HG02938 (cell line): ENCODE data around the gene ACOX2.

Experiments
- ATAC-seq: cut with Tn5 transposase; IDR thresholded peaks from one replicate; pipeline ENCODE4 v1.9.1; 2021; ENCODE audit warnings: mild to moderate bottlenecking, moderate library complexity; ENCODE audit not compliant: unreplicated experiment

ACOX2 gene

DNA sequence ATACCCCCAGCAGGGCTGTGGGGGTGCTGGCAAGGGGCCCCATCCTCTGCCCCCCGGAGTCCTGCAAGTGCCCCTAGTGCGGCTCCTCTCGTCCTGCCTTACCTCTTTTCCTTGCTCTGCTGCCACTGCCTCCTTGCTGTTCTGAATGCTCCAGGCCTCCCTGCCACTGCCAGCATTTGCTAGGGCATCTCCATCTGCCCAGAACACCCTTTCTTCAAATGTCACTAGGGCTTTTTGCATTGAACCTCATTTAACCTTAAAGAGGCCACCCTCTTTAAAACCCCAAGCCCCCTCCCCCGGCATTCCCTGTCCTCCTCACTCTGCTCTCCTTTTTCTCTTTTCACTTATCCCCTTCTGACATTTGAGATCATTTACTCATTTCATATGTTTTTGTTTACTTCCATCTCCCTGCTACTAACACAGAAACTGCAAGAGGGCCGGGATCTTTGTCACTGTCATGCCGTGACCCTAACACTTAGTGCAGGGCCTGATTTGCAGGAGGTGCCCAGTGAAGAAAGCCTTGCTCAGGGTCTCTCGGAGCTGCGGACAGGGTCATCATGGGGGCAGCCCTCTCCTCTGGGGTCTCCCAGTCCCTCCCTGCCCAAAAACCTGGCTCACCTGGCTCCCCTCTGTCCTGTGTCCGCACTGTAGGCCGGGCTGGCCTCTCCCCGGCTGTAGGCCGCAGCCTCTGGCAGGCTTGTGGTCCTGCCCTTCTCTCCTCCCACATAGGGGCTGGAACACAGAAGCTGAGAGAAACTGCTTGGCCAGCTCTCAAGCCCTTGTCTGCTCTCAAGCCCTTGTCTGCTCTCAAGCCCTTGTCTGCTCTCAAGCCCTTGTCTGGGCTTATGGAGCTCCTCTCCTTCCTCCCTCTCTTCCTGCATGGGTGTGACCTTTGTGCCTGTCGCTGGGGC, at the start of gene ACOX2:
ACOX2 (minus strand) TSS at position 690 of the 911 bp plus-strand sequence. CDS start 2,084 bp downstream, outside the sequence.
- no peak for ATAC-seq

GRCh38 chr3:58585994-58586393, 49.0 kb upstream of the ACOX2 start:
- no peak for ATAC-seq

DNA sequence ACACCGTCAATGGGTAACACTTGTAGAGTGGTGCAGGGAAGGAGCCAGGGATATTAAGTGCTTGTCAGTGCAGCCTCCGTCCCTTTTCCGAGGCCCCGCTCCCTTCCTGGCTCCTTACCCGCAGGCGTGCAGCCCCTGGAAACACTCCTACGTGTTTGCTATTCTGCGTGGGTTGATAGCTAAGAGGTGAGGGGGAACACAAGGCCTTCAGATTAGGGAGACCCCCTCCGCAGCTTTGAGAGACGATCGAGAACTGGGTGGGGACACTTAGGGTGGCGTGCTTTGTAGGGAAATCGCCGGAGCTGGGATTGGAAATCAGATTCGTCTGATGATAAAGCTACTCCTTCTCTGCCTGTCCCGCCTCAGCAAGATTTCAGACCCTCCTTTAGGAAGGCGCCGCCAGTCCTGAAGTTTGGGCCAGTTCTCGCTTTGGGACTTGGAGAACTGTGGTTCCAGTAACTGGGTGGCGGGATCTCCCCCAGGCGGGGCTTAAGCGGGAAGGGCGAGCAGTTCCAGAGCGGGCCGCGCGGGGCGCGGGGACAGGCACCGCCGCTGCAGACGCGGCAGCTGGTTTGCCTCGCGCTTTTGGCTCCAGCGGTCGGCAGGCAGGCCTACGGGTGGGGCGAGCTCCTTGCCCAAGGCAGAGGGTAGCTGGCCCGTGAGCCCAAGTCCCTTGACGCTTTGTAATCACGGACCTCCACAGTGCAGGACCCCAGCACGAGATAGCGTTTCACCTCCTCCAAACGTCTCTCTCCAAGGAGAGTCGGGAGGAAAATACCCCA, 48.2 kb upstream of the ACOX2 start:
- no peak for ATAC-seq

DNA sequence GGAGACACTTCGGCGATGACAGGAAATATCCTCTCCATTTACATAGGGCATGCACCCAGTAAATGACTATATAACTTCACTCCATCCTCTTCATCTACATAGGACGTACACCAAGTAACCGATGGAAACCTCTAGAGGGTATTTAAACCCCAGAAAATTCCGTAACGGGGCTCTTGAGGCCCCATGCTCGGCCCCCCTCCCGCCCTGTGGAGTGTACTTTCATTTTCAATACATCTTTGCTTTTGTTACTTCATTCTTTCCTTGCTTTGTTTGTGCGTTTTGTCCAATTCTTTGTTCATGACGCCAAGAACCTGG, 47.7 kb upstream of the ACOX2 start:
- ATAC-seq: no peak

DNA sequence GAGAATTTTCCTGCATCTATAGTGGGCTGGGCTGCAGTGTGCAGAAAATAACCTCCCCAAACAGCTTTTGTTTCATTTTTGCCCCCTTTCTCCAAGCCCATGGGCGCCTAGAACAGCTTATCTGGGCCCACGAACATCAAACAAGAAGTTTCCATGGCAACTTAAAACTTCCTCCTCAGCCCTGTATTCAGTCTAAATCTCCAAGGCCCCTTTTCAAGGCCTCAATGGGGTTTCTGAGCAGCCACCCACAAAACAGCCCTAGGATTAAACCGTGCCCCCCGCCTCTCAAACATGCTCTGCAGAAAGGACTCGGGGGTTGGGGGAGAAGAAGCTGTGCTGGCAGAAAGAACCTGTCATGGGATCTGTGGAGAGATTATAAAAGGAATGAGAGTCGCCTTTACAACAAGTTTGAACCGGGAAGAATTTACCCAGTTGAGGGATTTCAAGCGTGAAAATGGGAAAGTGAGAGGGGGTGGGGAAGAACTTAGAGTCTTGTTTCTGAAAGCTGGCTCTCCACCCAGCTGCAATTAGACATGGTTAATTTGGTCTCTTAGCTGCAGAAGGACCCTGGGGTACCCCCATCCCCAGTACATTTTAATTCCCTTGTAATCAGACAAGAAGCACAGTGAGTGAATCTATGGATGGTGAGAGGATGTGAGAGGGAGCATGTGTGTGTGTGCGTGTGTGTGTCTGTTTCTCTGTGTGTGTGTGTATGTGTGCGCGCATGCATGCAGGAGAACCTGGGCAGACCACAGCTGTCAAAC, 44.5 kb upstream of the ACOX2 start:
- no peak for ATAC-seq

- no peak for ATAC-seq
Observed at GRCh38 chr3:58580826-58581327, 43.9 kb upstream of the ACOX2 start.

DNA sequence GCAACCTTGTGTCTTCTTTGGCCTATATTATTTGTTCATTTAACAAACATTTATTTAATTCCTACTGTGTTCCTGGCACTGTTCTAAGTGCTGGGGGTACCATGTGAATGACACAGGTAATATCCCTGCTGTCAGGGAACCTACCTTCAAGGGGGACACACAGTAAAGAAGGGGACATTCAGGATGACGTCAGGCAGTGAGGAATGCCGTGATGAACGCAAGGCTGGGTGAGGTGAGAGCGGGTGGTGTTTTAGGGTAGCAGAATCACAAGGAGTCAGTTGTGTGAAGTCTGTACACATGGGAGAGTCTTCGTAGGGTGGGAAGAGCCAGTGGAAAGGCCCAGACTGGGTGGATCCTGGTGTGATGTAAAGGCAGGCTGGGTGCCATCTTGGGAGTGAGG, 41.9 kb upstream of the ACOX2 start:
- no peak for ATAC-seq

DNA sequence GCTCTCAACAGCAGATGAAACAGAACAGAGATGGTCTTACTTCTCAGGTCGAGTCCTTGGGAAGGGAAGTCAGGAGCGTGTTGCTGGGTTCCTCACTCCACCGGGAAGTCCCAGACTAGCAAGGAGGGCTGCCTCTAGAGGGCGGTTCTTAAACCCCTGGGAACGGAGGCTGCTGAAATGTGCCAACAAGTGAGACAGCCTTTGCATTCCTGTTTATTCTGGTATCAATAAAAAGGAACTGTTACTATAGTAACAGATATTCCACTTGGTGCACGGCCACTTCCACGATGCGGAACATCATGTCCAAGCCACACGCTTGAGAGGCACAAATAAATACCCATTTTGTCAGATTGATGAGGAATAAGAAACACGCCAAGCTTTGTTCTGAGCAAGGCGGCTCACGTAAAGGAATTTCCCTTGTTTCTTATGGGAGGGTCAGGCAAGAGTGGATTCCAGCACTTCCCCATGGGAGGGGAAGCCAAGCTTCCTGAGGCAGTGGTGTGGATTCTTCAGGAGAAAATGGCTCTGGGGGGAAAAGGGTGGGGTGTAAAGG, 40.4 kb upstream of the ACOX2 start, which contains the start of gene FAM107A:
FAM107A (minus strand) TSS at position 123 of the 553 bp plus-strand sequence. CDS start 7,531 bp downstream, outside the sequence.
- no peak for ATAC-seq

- no peak for ATAC-seq
Observed at GRCh38 chr3:58576716-58577115, 39.7 kb upstream of the ACOX2 start.

- ATAC-seq: no peak
Observed at GRCh38 chr3:58575971-58576652, 39.1 kb upstream of the ACOX2 start.

DNA sequence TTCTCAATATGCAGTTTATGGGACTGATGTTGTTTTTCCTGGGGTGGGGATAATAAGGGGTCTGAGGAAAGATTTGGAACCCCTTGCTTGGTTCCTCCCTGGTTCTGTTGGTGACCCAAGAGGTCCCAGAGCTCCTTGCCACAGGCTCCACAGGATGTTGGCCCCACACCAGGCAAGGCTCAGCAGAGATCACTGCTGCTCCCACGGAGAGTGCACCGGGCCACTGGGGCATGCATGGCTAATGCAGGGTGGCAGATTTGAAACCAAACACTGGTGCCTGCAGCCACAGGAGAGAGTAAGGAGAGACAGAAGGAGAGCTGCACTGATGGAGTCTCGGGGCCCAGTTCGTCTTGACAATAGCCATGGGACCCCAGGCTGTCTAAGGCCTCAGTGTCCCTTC, 37.7 kb upstream of the ACOX2 start:
- ATAC-seq: no peak

DNA sequence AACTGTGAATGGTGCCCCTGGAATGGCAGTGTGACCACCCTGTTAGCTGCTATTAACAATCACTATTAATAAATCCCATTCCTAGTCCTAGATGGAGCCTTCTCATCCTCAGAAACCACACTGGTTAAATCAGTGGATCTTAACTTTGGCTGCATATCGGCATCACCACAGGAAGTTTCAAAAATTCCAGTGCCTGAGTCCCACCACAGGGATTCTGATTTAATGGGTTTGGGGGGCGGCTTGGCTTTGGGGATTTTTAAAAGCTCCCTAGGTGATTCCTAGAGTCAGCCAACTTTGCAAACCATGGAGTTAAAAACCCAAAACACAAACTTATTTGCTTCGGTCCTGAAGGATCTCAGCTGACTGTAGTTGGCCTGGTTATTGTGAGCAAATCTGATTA, 37.1 kb upstream of the ACOX2 start:
- ATAC-seq: no peak

DNA sequence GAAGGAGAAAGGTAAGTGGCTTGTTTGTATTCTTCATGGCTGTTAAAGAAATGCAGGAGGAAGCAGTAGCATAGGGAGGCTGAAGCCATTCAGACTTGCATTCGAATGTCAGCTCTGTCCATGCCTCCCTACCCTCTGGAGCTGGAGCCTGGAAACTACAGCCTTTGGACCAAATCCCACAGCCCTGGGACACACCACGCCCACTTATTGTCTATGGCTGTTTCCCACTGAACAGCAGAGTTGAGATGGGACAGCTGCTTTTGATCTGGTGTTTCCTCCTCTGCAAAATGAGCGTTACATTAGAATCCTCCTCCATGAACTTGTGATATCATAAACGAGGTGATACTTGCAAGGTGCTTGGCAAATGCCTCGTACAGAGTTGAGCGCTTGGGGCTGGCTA, 36.6 kb upstream of the ACOX2 start:
- no peak for ATAC-seq

DNA sequence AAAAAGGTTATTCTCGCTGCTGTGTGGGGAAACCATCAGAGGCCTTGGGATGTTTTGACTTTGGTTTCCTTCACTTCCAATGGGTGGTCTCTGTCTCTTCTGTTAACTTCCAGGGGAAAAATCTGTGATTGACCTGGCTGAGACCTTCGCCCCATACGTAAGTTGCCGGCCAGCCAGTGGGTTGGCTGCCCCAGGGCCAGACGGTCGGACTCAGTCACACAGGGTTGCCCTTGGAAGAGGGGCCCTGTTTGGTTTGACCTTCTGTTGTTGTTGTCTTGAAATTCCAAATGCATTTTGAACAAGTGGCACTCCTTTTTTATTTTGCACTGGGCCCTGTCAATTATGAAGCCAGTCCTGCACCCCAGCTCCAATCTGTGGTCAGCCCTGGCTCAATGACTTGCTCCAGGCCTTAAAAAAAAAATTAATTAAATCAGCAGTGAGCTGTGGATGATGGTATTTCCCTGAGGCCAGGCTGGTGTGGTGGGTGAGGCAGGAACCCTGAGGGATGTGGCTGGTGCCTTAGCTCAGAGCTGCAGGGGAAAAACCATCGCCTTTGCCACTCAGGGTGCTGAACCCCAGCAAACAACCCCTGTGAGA, 35.7 kb upstream of the ACOX2 start:
- no peak for ATAC-seq

GRCh38 chr3:58572013-58572633, 35.1 kb upstream of the ACOX2 start:
- ATAC-seq: no peak

GRCh38 chr3:58570851-58571250, 33.9 kb upstream of the ACOX2 start:
- no peak for ATAC-seq

DNA sequence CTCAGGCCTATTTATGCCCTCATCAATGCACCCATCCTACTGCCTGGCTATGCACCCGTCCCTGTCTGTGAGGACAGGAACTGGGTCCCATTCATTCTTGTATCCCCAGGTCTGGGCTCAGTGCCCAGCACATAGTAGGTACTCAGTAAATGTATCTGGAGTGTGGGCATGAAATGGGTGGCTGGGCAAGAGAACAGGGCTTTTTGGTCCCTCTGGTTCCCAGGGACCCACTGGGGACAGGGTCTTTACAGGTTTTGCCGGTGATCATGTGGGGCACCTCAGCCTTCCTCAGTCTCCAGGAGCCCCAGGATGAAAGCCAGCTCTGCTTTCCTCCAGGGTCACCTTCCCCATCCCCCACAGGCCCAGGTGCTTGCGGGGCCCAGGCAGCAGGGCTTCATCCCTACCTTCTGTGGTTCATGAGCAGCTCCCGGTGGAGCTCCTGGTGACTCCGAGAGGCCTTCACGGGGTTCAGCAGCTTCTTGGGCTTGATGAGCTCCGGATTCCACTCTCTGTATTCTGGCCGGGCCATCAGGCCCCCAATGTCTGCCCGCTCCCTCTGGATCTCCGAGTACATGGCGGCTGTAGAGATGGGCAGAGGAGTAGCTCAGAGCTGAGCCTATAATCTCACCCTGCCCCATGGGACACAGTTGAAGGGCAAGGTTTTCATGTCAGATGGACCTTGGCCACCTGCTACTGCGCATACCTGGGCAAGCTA, 32.5 kb upstream of the ACOX2 start:
- ATAC-seq: no peak

- ATAC-seq: no peak
Observed at GRCh38 chr3:58568572-58569286, 31.7 kb upstream of the ACOX2 start.
